Neural progenitor cell (in vitro differentiated cells): ENCODE measurements around the gene LCE1E. TPM values are rescaled to one million over a fixed set of nuclear protein-coding genes. Genes with fewer than 3 reads are reported as not detected.

Experiments
- DNase-seq: peaks from one replicate; pipeline ENCODE4 v3.0.0-alpha.2; 2016; ENCODE audit warnings: low spot score
- H2AFZ ChIP-seq: fragments of 200-600 bp; sonication (generic); replicated peaks from 2 replicates; pipeline ENCODE4 v1.6.1; 2016; ENCODE audit warnings: antibody characterized with exemption
- H3F3A ChIP-seq: fragments of 200-600 bp; sonication (generic); 2 replicates; pipeline ENCODE4 v1.6.1; 2016; ENCODE audit warnings: antibody characterized with exemption, low read depth
- H3K27ac ChIP-seq: fragments of 200-600 bp; sonication (generic); 2 replicates; pipeline ENCODE4 v1.5.1; 2016; ENCODE audit warnings: mild to moderate bottlenecking
- H3K27me3 ChIP-seq: fragments of 200-600 bp; sonication (generic); 2 replicates; pipeline ENCODE4 v1.6.1; 2016; ENCODE audit warnings: mild to moderate bottlenecking, moderate library complexity
- H3K36me3 ChIP-seq: fragments of 200-600 bp; sonication (generic); 2 replicates; pipeline ENCODE4 v1.5.1; 2016
- H3K4me1 ChIP-seq: fragments of 200-600 bp; sonication (generic); 2 replicates; pipeline ENCODE4 v1.6.1; 2016; ENCODE audit warnings: mixed run types
- H3K4me2 ChIP-seq: fragments of 200-600 bp; sonication (generic); 2 replicates; pipeline ENCODE4 v1.6.1; 2016
- H3K4me3 ChIP-seq: fragments of 200-600 bp; sonication (generic); 2 replicates; pipeline ENCODE4 v1.5.1; 2016
- H3K79me2 ChIP-seq: fragments of 200-600 bp; sonication (generic); 2 replicates; pipeline ENCODE4 v1.6.1; 2016; ENCODE audit warnings: low read depth
- H3K9ac ChIP-seq: fragments of 200-600 bp; sonication (generic); 2 replicates; pipeline ENCODE4 v1.6.1; 2016
- H3K9me3 ChIP-seq: fragments of 200-600 bp; sonication (generic); 2 replicates; pipeline ENCODE4 v1.5.1; 2016; ENCODE audit warnings: low read depth
- H4K20me1 ChIP-seq: fragments of 200-600 bp; sonication (generic); 2 replicates; pipeline ENCODE4 v1.6.1; 2016; ENCODE audit warnings: low read depth
- H3K27ac Mint-ChIP-seq: 3 replicates; pipeline ENCODE4 v1.8.0; 2021; ENCODE audit warnings: mixed read lengths
- H3K27me3 Mint-ChIP-seq: 2 replicates; pipeline ENCODE4 v1.8.0; 2022; ENCODE audit warnings: low read depth, mild to moderate bottlenecking, inconsistent platforms, moderate library complexity, mixed read lengths; ENCODE audit not compliant: insufficient read depth
- H3K36me3 Mint-ChIP-seq: 3 replicates; pipeline ENCODE4 v1.8.0; 2021; ENCODE audit warnings: mixed read lengths
- H3K4me1 Mint-ChIP-seq: 3 replicates; pipeline ENCODE4 v1.8.0; 2021; ENCODE audit warnings: mixed read lengths
- H3K4me3 Mint-ChIP-seq: 3 replicates; pipeline ENCODE4 v1.8.0; 2021; ENCODE audit warnings: mild to moderate bottlenecking, moderate library complexity, mixed read lengths
- H3K9me3 Mint-ChIP-seq: 3 replicates; pipeline ENCODE4 v1.8.0; 2020; ENCODE audit warnings: mixed read lengths
- EZH2 ChIP-seq: fragments of 200-600 bp; sonication (generic); IDR thresholded peaks from 2 replicates; pipeline ENCODE4 v1.6.1; 2017; ENCODE audit warnings: antibody characterized with exemption, mild to moderate bottlenecking, moderate library complexity
- EZH2phosphoT487 ChIP-seq: fragments of 200-600 bp; sonication (generic); IDR thresholded peaks from 2 replicates; pipeline ENCODE4 v1.6.1; 2017; ENCODE audit warnings: antibody characterized with exemption
- total RNA-seq: library from RNA; depleted of rRNA; stranded (reverse); fragments of >200 nt; gene quantifications from 2 replicates; pipeline ENCODE4 v1.2.3, GENCODE V29; 2015; ENCODE audit warnings: low replicate concordance
- TF ChIP-seq, protein P1 (sequence below): fragments of 200-600 bp; sonication (generic); IDR thresholded peaks from 2 replicates; pipeline ENCODE4 v1.5.1; 2017; ENCODE audit warnings: antibody characterized with exemption, mild to moderate bottlenecking

The LCE1E gene
- total RNA-seq, 1 donor from 2014 or later = not detected

- H3K9me3 ChIP-seq = peaks cover 24% of the 10 kb centered on the region
- H4K20me1 ChIP-seq = no peaks in the 10 kb centered on the region
- H3K36me3 ChIP-seq = no peaks in the 10 kb centered on the region
- H3K27ac ChIP-seq = no peak overlapping the region
- no peak overlapping the region for H3K9ac ChIP-seq
- H3K4me3 ChIP-seq = no peak overlapping the region
- H2AFZ ChIP-seq = no peak overlapping the region
- Mint-ChIP-seq H3K9me3 (peaks cover 33% of the 10 kb centered on the region), H3K4me3 (no peak overlapping the region), H3K27me3 (peaks cover 5% of the 10 kb centered on the region), H3K36me3 (no peaks in the 10 kb centered on the region), H3K4me1 (no peaks in the 10 kb centered on the region), H3K27ac (no peak overlapping the region)
- H3K4me2 ChIP-seq = no peak overlapping the region
- H3K4me1 ChIP-seq = no peaks in the 10 kb centered on the region
- TF ChIP-seq EZH2phosphoT487 (no peak), EZH2 (no peak)
- TF ChIP-seq, protein P1, sequence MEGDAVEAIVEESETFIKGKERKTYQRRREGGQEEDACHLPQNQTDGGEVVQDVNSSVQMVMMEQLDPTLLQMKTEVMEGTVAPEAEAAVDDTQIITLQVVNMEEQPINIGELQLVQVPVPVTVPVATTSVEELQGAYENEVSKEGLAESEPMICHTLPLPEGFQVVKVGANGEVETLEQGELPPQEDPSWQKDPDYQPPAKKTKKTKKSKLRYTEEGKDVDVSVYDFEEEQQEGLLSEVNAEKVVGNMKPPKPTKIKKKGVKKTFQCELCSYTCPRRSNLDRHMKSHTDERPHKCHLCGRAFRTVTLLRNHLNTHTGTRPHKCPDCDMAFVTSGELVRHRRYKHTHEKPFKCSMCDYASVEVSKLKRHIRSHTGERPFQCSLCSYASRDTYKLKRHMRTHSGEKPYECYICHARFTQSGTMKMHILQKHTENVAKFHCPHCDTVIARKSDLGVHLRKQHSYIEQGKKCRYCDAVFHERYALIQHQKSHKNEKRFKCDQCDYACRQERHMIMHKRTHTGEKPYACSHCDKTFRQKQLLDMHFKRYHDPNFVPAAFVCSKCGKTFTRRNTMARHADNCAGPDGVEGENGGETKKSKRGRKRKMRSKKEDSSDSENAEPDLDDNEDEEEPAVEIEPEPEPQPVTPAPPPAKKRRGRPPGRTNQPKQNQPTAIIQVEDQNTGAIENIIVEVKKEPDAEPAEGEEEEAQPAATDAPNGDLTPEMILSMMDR = no peak
- H3K79me2 ChIP-seq = no peaks in the 10 kb centered on the region
- H3F3A ChIP-seq = no peaks in the 10 kb centered on the region
- no peaks in the 10 kb centered on the region for H3K27me3 ChIP-seq
- DNase-seq = no peak
Measured at GRCh38 chr1:152776361-152776760, 9.7 kb upstream of the LCE1E start.

- no peak for TF ChIP-seq EZH2phosphoT487
- Histone ChIP-seq H3K27me3 (no peaks in the 10 kb centered on the region), H3F3A (no peaks in the 10 kb centered on the region), H3K79me2 (no peaks in the 10 kb centered on the region), H3K9me3 (peaks cover 31% of the 10 kb centered on the region), H3K27ac (no peak overlapping the region), H3K36me3 (peaks cover 3% of the 10 kb centered on the region), H3K4me1 (no peaks in the 10 kb centered on the region), H3K9ac (no peak overlapping the region), H3K4me3 (no peak overlapping the region), H3K4me2 (no peak overlapping the region), H2AFZ (no peak overlapping the region), H4K20me1 (no peaks in the 10 kb centered on the region)
- H3K4me3 Mint-ChIP-seq = no peak overlapping the region
- no peaks in the 10 kb centered on the region for H3K4me1 Mint-ChIP-seq
- no peaks in the 10 kb centered on the region for H3K36me3 Mint-ChIP-seq
- H3K27me3 Mint-ChIP-seq = peaks cover 5% of the 10 kb centered on the region
- DNase-seq = no peak
- H3K27ac Mint-ChIP-seq = no peak overlapping the region
- peaks cover 33% of the 10 kb centered on the region for H3K9me3 Mint-ChIP-seq
Measured at GRCh38 chr1:152777510-152778137, 8.4 kb upstream of the LCE1E start.

GRCh38 chr1:152783095-152783494 lies 3.0 kb upstream of the LCE1E start:
- Mint-ChIP-seq H3K27me3 (peaks cover 3% of the 10 kb centered on the region), H3K9me3 (peaks cover 26% of the 10 kb centered on the region)

DNA sequence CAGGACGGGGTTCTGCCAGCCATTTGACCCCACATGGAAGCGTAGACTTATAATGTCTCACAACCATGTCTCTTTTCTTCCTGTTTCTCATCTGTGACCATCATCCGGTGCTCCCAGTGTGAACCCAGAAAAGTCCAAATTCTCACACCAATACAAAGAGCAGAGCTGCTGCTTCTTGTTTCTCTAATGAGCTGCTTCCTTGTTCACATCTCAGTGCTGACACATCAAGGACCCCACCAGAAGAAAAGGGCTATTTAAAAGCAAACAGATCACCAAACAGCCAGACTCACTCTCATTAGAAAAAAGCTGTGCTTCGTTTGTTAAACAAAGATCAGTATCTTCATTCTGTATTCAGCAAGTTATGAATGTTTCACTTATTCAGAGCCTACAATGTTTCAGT lies 9.6 kb downstream of the LCE1E start:
- Histone ChIP-seq H3K9me3 (peaks cover 38% of the 10 kb centered on the region), H3K9ac (no peak overlapping the region), H3K4me3 (no peak overlapping the region), H3F3A (no peaks in the 10 kb centered on the region), H3K4me2 (no peak overlapping the region), H2AFZ (no peak overlapping the region), H3K27ac (no peak overlapping the region), H4K20me1 (no peaks in the 10 kb centered on the region), H3K36me3 (no peaks in the 10 kb centered on the region), H3K27me3 (no peaks in the 10 kb centered on the region), H3K4me1 (no peaks in the 10 kb centered on the region), H3K79me2 (no peaks in the 10 kb centered on the region)
- DNase-seq = no peak
- no peak for TF ChIP-seq EZH2
- no peak for TF ChIP-seq EZH2phosphoT487
- TF ChIP-seq, protein P1 = no peak
- Mint-ChIP-seq H3K36me3 (no peaks in the 10 kb centered on the region), H3K4me3 (no peak overlapping the region), H3K27me3 (no peaks in the 10 kb centered on the region), H3K27ac (no peak overlapping the region), H3K4me1 (no peaks in the 10 kb centered on the region), H3K9me3 (peaks cover 14% of the 10 kb centered on the region)

More at GRCh38 chr1:152783095-152783494, 3.0 kb upstream of the LCE1E start:
- H3K27me3 ChIP-seq = no peaks in the 10 kb centered on the region
- H3K27ac Mint-ChIP-seq = no peak overlapping the region
- H3K27ac ChIP-seq = no peak overlapping the region
- peaks cover 29% of the 10 kb centered on the region for H3K9me3 ChIP-seq
- H4K20me1 ChIP-seq = no peaks in the 10 kb centered on the region
- no peak overlapping the region for H3K4me2 ChIP-seq
- H3K4me1 Mint-ChIP-seq = no peaks in the 10 kb centered on the region
- no peak overlapping the region for H2AFZ ChIP-seq
- H3F3A ChIP-seq = no peaks in the 10 kb centered on the region
- H3K36me3 Mint-ChIP-seq = no peaks in the 10 kb centered on the region
- H3K9ac ChIP-seq = no peak overlapping the region
- H3K4me3 ChIP-seq = no peak overlapping the region
- TF ChIP-seq, protein P1 = no peak
- TF ChIP-seq EZH2phosphoT487 (no peak), EZH2 (no peak)
- H3K4me3 Mint-ChIP-seq = no peak overlapping the region
- no peaks in the 10 kb centered on the region for H3K4me1 ChIP-seq
- H3K36me3 ChIP-seq = peaks cover 3% of the 10 kb centered on the region
- H3K79me2 ChIP-seq = no peaks in the 10 kb centered on the region
- DNase-seq = no peak
